ENCODE data around the gene FILIP1.

The FILIP1 gene

GRCh38 chr6:75326557-75327258 lies 166.9 kb downstream of the FILIP1 start:
- DNase-seq: no peak

GRCh38 chr6:75318900-75319299 lies 174.7 kb downstream of the FILIP1 start:
- no peak for DNase-seq

- no peak for DNase-seq
Measured at GRCh38 chr6:75317503-75318206, 175.9 kb downstream of the FILIP1 start.

- no peak for DNase-seq
Measured at GRCh38 chr6:75315978-75316377, 177.6 kb downstream of the FILIP1 start.

DNA sequence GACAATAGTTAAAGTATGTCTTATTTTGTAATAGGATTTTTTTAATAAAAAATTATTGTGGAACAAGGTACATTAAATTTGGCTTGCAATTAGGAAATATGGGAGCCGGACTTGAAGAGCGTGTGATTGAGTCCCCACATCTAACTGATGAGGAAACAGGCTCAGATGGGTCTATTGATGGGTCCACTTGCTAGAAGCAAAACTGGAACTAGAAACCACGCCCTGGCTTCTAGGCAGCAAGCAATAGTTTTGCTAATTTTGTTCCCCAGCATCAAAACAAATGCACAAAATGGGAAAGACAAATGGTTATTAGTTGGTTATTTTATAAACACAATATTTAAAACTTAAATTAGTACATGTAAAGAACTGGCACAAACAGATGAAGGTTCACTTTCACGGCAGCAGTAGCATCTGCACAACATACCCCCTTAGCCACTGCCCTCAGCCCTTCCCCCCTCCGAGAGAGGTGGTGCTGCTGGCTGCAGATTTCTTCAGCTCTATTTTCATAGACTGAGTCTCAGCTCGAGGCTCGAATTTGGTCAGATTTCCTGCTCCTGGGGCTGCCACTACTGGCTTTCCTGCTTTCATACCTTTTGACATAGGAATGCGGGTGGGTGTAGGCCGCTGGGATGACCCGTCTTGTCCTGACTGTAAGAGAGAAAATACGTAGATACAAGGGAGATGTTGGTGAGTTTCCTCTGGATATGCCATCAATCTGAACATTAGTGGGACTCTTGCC lies 185.2 kb downstream of the FILIP1 start:
- DNase-seq: no peak

GRCh38 chr6:75307364-75308004 lies 186.1 kb downstream of the FILIP1 start:
- DNase-seq: no peak

DNA sequence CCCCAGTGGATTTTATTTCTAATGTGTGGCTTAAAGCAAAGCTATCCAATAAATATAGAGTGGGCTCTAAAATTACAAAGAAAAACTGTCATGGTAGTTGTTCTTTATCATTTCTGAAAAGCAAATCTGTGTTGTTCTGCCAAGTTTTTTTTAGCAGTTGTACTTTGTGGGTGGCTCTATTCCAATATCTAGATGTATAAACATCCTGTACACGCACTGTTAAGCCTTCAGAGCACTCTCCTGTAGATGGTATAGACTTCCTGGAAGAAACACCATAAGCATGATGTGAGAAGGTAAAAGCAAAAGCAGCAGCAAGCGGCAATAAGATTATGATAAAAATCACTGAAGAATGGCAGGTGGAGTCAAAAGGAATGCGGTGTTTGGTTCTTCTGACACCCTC lies 187.5 kb downstream of the FILIP1 start:
- DNase-seq: no peak

DNA sequence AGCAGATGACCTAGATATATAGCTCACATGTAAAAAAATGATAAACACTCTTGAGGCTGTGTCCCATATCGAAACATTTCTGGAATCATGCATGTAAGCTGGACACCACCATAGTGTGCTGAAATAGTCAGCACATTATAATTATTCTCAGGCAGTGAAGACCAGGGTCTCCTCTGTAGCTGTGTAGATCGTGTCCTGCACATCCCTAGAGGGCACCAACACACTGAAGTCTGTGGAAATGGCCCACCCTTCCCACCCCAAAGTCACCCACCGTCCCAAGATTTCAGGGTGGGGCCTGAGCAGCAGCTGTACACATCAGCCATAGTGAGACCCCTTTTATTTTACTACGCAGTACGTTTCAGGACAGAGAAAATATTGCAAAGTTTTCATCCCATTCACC lies 188.0 kb downstream of the FILIP1 start:
- no peak for DNase-seq

GRCh38 chr6:75302280-75302679 lies 191.3 kb downstream of the FILIP1 start:
- no peak for DNase-seq

DNA sequence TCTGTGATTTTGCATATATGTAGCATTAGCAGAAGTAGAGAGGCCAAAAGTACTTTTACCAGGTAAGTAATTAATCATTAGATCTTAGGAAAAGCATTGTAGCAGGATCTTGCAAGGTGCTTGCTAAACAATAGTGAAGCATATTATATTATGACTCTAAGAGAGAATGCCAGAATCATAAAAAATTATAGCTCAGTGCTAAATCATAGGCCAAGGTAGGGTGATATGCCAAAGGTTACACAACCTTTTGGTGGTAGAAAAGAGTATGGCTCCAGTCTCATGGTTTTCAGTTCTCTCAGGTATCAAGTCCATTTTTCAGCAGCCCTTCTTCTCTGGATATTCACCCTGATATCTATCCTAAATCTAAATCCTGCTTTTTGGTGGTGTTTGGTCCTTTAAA lies 192.1 kb downstream of the FILIP1 start:
- no peak for DNase-seq

GRCh38 chr6:75301088-75301487 lies 192.5 kb downstream of the FILIP1 start:
- no peak for DNase-seq

DNA sequence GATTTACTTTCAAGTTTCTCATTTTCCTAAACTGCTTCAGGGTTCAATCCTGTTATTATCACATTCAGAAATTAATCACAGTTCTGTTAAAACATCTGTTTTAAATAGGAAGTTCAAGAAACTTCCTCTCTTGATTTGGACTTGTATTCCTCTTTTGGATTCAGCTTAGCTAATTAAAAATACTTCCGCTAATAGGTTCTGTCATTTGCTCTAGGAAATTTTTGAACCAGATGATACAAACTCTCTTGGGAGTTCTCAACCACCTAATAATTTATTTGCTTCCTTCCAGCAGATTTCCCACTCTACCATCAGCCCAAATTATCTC lies 193.1 kb downstream of the FILIP1 start:
- DNase-seq: no peak

DNA sequence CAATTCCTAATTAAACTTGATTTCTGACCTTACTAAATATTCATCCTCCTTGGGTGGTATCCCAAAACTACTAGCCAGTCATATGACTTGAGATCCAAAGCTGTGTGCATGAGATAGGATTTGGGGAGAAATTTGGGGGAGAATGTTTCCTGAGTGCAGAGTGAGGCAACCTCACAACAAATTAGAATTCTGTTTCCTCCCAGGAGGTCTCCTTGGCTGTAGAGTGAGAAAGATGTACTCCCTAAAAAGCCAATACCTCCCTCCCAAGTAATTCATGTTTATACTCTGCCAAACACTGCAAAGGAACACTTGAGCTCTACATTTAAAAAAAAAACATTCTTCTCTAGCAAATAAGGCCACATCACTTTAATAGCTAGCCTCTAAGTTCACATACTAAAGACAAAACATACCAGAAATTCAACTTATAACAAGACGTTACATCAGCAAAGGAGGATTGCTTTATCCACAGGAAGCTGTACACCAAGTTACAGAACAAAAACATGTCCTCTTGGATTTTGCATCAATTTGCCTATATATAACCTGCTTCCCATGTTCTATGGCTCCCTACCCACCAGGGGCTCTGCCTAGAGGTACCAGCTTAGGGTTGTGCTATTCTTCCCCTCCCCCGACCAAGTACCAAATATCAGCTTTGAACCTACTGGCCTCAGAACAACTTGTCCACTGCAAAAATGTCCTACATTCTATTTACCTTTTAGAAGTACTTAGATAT lies 193.6 kb downstream of the FILIP1 start:
- DNase-seq: no peak

GRCh38 chr6:75296811-75297779 lies 196.5 kb downstream of the FILIP1 start:
- DNase-seq: no peak

DNA sequence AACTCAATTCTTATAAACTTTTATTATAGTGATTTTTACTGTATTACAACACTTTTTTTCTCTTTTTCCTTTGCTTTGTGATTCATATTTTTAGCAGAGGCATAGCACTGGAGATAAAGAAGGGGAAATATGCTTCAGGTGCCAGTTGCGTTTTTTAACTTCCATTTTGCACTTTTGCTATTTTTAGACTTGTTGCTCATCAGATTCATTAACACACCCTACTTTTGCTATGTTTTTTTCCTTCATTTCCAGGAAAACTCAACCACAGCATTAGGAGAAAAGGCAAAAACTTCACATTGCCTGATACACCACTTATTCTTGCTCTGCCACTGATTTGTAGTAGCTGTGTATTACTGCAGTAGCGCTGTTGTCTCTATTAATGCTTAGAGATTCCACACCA lies 201.0 kb downstream of the FILIP1 start:
- DNase-seq: no peak

DNA sequence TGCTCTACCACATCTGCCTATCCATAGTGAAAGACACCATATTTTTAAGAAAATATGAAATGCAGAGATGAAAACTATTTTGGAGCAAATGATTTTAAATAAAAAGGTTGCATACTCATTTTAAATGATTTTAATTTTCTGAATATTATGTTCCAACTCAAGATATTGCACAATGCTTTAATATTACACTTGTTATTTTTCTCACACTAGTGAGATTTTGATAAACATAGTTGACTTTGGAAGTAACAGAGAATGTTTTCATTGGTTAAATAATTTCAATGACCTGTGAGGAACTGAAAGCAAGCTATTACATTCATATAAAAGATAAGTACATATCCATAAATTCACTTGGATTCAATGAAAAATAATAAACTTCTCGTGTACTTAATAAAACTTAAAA lies 201.9 kb downstream of the FILIP1 start:
- DNase-seq: no peak

DNA sequence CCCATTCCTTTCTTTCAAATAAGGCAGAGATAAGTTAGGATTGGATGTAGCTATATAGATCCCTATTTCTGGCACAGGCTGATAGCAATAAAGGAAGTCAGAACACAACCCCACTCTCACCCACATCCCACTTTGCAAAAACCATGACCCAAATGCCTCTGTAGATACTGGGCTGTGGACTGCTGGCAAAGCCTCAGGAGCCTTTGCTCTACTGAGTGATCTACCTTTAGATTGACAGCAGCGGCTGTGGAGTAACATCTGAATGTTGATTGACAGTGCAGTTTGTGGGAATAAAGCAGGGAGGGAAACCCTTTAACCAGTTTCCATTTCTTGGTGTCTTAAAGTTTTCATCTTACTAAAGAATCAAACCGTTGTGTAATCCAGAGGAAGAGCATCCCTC lies 202.3 kb downstream of the FILIP1 start:
- no peak for DNase-seq

DNA sequence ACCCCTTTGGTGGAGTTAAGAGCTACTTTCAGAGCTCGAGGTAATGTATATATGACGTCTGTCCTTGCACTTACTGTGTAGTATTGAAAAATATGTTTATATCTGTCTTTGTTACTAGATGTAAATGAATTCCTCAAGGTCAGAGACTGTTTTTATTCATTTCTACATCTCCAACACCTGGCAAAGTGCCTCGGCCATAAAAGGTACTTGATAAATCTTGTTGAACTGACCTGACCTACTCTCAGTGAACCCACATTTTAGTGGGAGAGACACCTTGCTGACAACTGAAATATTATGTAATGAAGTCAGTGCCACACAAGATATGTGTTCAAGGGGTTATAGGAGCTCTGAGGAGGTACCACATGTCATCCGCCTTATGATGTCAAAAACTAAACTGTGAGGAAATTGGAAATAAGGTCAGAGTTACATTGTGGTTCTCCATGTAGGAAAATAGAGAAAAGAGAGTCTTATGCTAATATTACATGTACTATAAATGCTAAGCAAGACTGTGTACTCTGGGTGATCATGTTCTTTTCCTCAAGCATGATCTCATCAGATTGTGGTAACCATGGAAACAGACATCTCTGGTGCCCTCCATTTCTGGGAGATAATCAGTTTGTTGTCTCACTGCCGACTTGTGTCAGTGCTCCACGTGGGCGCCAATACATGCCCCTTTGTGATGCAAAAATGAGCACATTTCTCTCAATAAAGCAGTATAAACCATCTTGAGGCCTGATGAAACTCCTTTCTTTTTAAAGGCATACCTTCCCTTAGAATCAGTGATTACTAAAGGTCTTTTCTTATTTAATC lies 203.3 kb downstream of the FILIP1 start:
- no peak for DNase-seq

DNA sequence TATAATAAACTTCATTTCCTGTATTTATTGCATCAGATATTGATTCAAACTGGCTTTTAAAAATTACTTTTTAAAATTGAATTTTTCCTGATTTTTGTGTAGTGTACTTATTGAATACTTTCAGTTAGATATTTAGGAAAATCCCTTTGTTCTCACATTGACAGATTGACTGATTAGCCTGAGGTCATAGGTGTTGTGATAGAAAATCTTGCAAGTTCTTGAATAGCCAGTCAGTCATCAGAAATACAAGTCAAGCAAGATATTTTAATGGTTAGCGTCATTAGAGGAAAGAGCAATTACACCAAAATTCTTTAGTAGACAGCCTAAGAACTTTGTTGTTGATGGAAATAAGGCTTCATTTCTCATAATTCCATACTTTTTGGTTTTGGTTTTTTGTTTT lies 205.6 kb downstream of the FILIP1 start:
- no peak for DNase-seq

DNA sequence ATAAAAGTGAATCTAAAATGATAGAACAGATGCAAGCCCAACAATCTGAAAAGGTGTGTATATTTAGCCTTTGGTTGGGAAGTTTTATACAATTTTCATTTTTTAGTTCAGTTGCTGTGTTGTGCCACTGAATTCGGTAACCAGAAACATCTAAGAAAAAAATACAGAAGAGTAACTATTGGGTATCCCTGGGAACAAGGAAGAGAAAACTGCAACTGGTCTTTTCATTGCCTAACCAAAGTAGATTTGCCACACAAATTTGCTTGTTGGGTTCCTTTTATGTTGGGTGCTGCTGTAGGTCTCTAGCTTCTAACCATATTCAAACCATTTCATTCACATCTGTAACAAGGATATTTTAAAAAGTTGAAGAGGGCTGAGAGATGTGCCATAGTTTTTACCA lies 206.2 kb downstream of the FILIP1 start:
- no peak for DNase-seq

DNA sequence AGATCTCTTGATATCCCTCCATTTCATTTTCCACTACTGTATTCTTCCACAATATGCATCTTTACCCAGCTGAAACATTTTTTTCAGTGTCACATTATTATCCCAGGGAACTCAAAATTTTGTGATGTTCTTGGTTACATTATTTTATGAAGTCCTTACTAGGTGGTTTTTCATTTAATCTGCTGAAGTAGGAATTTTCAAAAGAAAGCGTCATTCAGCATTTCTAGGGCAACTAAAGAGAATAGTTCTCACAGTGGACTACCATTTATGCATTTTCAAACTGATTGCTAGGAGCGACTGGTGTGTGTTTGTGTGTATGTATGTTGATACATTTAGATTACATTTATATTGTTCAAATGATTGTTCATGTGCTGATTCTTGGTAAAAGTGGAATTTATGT lies 206.6 kb downstream of the FILIP1 start:
- DNase-seq: no peak
